NK-92 treated with Interleukin-12 subunit alpha and Interleukin-12 subunit beta, amount 100 ng/mL, for 24 hours (cell line): Measurements from ENCODE around the gene GLIS1.

Experiments used
- DNase-seq: peaks from one replicate; lab custom pipeline; 2025; lab: John Stamatoyannopoulos, UW

GLIS1 gene

GRCh38 chr1:53693773-53694717 lies 44.9 kb downstream of the GLIS1 start:
- no peak for DNase-seq

GRCh38 chr1:53693339-53693738 lies 45.6 kb downstream of the GLIS1 start:
- DNase-seq: no peak

- DNase-seq: no peak
Observed at GRCh38 chr1:53691326-53691725, 47.6 kb downstream of the GLIS1 start.

GRCh38 chr1:53690411-53690810 lies 48.6 kb downstream of the GLIS1 start:
- DNase-seq: no peak

GRCh38 chr1:53689736-53690326 lies 49.1 kb downstream of the GLIS1 start:
- no peak for DNase-seq

- DNase-seq: no peak
Observed at GRCh38 chr1:53689223-53689622, 49.7 kb downstream of the GLIS1 start.

- no peak for DNase-seq
Observed at GRCh38 chr1:53688381-53689102, 50.4 kb downstream of the GLIS1 start.

- DNase-seq: no peak
Observed at GRCh38 chr1:53687901-53688300, 51.1 kb downstream of the GLIS1 start.

GRCh38 chr1:53687426-53687825 lies 51.5 kb downstream of the GLIS1 start:
- DNase-seq: no peak

- no peak for DNase-seq
Observed at GRCh38 chr1:53686965-53687267, 52.0 kb downstream of the GLIS1 start.

- DNase-seq: no peak
Observed at GRCh38 chr1:53686091-53686964, 52.6 kb downstream of the GLIS1 start.

GRCh38 chr1:53685272-53686051 lies 53.5 kb downstream of the GLIS1 start:
- no peak for DNase-seq

- DNase-seq: no peak
Observed at GRCh38 chr1:53684741-53685140, 54.2 kb downstream of the GLIS1 start.

GRCh38 chr1:53683986-53684740 lies 54.8 kb downstream of the GLIS1 start:
- DNase-seq: no peak

GRCh38 chr1:53682881-53683280 lies 56.1 kb downstream of the GLIS1 start:
- no peak for DNase-seq

- DNase-seq: no peak
Observed at GRCh38 chr1:53681977-53682685, 56.8 kb downstream of the GLIS1 start.

GRCh38 chr1:53681351-53681976 lies 57.5 kb downstream of the GLIS1 start:
- no peak for DNase-seq

- no peak for DNase-seq
Observed at GRCh38 chr1:53680868-53681267, 58.1 kb downstream of the GLIS1 start.
